Measurements from ENCODE around the gene GGT5.

DNA sequence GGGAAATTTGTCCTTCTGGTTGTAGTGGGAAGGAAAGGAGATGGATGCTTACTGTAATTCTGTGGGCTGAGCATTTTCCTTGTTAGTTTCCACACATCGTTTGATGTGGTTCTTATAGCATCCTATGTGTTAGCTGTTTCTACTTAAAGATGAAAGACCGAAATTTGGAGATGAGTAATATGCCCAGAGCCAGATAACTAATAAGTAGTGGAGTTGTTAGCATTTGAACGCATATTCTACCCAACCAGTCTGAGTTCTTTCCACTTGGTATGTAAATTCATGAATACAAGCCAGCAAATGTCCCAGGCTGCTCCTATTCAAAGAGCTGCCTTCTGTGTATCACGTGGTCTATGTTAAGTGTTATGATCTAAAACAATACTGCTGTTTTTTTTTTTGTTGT lies 40.4 kb upstream of the GGT5 start:
- TF ChIP-seq, protein P1, sequence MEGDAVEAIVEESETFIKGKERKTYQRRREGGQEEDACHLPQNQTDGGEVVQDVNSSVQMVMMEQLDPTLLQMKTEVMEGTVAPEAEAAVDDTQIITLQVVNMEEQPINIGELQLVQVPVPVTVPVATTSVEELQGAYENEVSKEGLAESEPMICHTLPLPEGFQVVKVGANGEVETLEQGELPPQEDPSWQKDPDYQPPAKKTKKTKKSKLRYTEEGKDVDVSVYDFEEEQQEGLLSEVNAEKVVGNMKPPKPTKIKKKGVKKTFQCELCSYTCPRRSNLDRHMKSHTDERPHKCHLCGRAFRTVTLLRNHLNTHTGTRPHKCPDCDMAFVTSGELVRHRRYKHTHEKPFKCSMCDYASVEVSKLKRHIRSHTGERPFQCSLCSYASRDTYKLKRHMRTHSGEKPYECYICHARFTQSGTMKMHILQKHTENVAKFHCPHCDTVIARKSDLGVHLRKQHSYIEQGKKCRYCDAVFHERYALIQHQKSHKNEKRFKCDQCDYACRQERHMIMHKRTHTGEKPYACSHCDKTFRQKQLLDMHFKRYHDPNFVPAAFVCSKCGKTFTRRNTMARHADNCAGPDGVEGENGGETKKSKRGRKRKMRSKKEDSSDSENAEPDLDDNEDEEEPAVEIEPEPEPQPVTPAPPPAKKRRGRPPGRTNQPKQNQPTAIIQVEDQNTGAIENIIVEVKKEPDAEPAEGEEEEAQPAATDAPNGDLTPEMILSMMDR (IDR thresholded peaks at IDR 0.05), result no peak
- no peak for TF ChIP-seq ZFX (IDR thresholded peaks at IDR 0.05; ENCODE audit: borderline replicate concordance)

All from 22Rv1 (cell line).